EL (cell line): ENCODE data around the gene PEX26.
"Not testable (repeated sequence)": the region's sequence is repeated elsewhere in the genome, so short reads cannot be mapped to it uniquely, and the experiment has no call there.

ENCODE experiments used
- DNase-seq: peaks from one replicate; pipeline ENCODE4 v3.0.0-alpha.2; 2016

PEX26 gene

DNA sequence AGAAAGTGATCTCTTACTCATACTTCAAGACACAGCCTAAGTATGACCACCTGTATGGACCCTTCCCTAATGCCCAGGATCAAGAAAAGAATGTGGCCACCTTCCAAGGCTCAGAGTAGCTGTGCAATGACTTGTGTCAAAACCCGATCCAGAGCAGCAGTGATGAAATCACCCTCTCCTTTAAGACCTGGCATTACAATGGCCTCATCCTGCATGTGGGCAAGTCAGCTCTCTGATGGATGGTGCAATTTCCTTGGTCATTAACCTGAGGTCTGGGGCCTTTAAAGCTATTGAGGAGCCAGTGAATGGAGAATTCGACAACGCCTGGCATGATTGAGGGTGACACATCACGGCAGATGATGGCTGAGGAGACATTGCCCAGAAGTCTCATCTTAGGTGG lies 23.7 kb downstream of the PEX26 start:
- DNase-seq, result no peak

- DNase-seq, result no peak
Observed at GRCh38 chr22:18103527-18104269, 25.9 kb downstream of the PEX26 start.

GRCh38 chr22:18104566-18104965 lies 26.8 kb downstream of the PEX26 start:
- DNase-seq, result peak; percentile 21

DNA sequence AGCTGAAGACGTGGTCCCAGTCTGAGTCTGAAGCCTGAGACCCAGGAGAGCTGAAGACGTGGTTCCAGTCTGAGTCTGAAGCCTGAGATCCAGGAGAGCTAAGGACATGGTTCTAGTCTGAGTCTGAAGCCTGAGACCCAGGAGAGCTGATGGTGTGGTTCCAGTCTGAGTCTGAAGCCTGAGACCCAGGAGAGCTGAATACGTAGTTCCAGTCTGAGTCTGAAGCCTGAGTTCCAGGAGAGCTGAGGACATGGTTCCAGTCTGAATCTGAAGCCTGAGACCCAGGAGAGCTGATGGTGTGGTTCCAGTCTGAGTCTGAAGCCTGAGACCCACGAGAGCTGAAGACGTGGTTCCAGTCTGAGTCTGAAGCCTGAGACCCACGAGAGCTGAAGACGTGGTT lies 28.2 kb downstream of the PEX26 start:
- not testable (repeated sequence) for DNase-seq

DNA sequence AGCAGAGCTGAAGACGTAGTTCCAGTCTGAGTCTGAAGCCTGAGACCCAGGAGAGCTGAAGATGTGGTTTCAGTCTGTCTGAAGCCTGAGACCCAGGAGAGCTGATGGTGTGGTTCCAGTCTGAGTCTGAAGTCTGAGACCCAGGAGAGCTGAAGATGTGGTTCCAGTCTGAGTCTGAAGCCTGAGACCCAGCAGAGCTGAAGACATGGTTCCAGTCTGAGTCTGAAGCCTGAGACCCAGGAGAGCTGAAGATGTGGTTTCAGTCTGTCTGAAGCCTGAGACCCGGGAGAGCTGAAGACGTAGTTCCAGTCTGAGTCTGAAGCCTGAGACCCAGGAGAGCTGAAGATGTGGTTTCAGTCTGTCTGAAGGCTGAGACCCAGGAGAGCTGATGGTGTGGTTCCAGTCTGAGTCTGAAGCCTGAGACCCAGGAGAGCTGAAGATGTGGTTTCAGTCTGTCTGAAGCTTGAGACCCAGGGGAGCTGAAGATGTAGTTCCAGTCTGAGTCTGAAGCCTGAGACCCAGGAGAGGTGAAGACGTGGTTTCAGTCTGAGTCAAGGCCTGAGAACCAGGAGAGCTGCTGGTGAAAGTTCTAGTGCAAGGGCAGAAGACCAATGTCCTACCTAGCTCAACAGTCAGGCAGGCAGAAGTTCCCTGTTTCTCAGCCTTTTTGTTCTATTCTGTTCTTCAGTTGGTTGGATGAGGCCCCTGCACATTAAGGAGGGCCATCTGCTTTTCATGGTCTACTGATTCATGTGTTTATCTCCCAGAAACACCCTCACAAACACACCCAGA lies 29.0 kb downstream of the PEX26 start:
- DNase-seq, result not testable (repeated sequence)

DNA sequence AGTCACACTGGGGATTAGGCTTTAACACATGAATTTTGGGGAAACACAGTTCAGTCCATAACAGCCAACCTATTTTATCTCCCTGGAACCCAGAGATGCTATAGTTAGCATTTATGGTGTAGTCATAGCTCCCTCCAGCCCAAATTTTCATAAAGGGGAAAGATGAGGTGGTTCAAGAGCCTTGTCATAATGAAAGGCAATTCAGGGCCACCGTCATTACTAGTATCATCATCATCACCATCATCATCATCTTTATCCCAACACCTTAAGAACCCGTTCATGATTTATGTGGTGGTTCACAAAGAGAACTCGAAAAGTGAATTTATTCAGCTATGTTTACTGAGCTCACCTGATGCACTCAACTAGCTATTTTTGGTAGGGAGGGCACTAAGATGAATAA lies 30.4 kb downstream of the PEX26 start:
- no peak for DNase-seq

GRCh38 chr22:18109410-18110193 lies 31.8 kb downstream of the PEX26 start:
- no peak for DNase-seq

GRCh38 chr22:18110194-18110953 lies 32.6 kb downstream of the PEX26 start, which contains the start of gene TUBA8:
TUBA8 (plus strand) TSS chr22:18110809; CDS start chr22:18110866, 57 bp downstream.
- DNase-seq, result peak; percentile 56

GRCh38 chr22:18110954-18111758 lies 33.4 kb downstream of the PEX26 start:
- no peak for DNase-seq

- DNase-seq, result no peak
Observed at GRCh38 chr22:18111759-18112330, 34.1 kb downstream of the PEX26 start.

- DNase-seq, result no peak
Observed at GRCh38 chr22:18112440-18112839, 34.6 kb downstream of the PEX26 start.

- DNase-seq, result no peak
Observed at GRCh38 chr22:18113680-18114394, 36.0 kb downstream of the PEX26 start.

- DNase-seq, result no peak
Observed at GRCh38 chr22:18114495-18114894, 36.7 kb downstream of the PEX26 start.

GRCh38 chr22:18114976-18115652 lies 37.3 kb downstream of the PEX26 start:
- no peak for DNase-seq

- no peak for DNase-seq
Observed at GRCh38 chr22:18115906-18116371, 38.1 kb downstream of the PEX26 start.

- no peak for DNase-seq
Observed at GRCh38 chr22:18116634-18117033, 38.8 kb downstream of the PEX26 start.

DNA sequence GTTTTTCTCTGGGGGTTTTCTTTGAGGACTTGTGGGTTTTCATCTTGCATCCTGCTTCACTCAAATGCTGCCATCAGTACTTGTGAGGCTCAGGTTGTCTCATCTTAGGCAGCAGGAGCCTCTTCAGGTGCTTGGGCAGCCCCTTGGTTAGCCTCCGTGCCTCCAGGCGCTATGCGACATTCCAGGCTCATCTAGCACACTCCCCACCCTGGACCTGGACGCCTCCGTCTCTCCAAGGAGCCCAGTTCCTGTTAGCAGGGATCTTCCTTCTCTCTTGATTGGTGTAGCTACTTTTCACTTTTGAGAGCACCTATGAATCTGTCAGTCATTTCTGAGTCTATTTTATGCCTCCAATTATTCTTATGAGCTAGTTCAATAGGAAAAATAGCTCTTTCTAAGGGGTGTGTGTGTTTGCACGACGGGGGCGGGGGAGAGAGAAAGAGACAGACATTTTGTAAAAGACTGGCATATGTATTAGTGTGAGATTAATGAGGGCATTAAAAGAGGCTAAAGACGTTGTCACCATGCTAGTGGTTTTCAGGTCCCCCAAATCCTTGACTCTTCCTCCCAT lies 40.6 kb downstream of the PEX26 start:
- DNase-seq, result no peak

- DNase-seq, result no peak
Observed at GRCh38 chr22:18119409-18120110, 41.8 kb downstream of the PEX26 start.

GRCh38 chr22:18120857-18121256 lies 43.1 kb downstream of the PEX26 start:
- DNase-seq, result no peak
